CD4-positive, alpha-beta T cell treated with Interleukin-17A for 4 hours (primary cell): Measurements from ENCODE around the gene ZNF626.
"Not testable (repeated sequence)": the region's sequence is repeated elsewhere in the genome, so short reads cannot be mapped to it uniquely, and the experiment has no call there.

Source experiments
- DNase-seq: peaks from one replicate; pipeline ENCODE4 v3.0.0-alpha.2; 2020; ENCODE audit warnings: mixed read lengths

The ZNF626 gene

GRCh38 chr19:20661150-20661819 is at the start of gene ZNF626:
TSS of gene ZNF626 (minus strand) at chr19:20661571. CDS start at chr19:20661446, 125 bp downstream.
- DNase-seq = peak; percentile 92

- no peak for DNase-seq
Observed at GRCh38 chr19:20669263-20669662, 7.9 kb upstream of the ZNF626 start.

GRCh38 chr19:20667281-20667680 is 5.9 kb upstream of the ZNF626 start:
- no peak for DNase-seq

DNA sequence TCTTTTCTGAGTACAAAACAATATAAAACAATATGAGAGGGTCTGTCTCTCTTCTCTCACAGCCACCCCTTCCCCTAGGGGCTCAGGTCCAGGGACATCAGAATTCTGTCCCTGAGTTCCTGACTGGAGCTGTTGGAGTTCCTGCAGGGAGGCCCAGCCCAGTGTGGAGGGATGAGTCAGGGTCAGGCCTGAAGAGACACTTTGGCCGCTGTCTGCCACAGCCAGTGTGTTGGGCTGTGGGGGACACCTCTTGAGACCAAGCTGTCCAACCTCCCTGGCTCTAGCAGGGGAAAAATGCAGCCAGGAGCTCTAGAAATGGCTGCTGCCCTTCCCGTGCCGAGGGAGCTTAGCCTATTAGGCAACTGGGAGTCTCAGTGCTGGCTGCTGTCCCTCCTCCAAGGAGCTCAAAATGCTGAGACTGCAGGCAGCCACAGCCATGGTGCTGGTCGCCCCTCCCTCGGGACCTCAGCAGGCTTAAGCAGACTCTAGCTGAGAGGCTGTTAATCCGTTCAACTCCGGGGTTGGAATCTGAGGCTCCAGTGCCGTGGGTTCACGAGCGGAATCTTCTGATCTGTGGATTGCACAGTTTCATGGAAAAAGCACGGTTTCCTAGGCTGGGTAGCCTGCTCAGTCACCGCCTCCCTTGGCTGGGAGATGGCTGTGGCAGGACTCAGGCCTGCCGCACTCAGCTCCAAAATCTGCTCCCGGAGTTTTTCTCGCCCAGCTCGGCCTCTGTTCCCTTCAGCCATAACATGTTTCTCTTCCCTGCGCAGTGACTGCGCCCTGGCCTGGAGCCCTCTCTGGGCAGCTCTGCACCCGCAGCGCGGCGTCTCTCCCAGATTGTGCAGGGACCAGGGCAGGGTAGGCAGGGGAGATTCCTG is 3.8 kb upstream of the ZNF626 start:
- DNase-seq = no peak

- not testable (repeated sequence) for DNase-seq
Observed at GRCh38 chr19:20664475-20664874, 3.1 kb upstream of the ZNF626 start.

GRCh38 chr19:20662421-20663105 is 1.2 kb upstream of the ZNF626 start:
- no peak for DNase-seq

DNA sequence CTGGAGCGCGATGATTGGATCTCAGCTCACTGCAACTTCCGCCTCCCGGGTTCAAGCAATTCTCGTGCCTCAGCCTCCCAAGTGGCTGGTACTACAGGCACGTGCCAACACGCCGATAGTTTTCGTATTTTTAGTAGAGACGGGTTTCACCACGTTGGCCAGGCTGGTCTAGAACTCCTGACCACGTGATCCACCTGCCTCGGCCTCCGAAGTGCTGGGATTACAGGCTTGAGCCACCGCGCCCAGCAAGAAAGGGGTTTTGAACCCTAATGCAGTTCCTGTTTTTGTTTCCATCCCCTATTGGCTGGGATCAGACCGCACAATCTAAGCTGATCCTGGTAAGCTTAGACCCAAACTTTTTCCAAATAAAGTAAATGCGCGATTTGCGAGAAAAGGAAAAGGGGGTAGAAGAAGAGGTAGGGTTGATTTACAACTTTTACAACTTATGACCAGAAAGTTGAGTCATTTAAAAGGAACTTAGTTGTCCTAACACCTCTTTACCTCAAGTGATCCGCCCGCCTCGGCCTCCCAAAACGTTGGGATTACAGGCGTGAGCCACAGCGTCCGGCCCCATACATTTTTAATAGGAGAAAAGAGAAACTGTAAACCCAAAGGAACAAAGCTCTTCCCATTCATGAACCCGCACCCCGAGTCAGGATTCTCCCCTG is 764 bp downstream of the ZNF626 start:
- DNase-seq = no peak

- DNase-seq = no peak
Observed at GRCh38 chr19:20640545-20640944, 20.8 kb downstream of the ZNF626 start.

GRCh38 chr19:20640023-20640422 is 21.3 kb downstream of the ZNF626 start:
- no peak for DNase-seq

GRCh38 chr19:20624560-20624959 is 36.8 kb downstream of the ZNF626 start:
- not testable (repeated sequence) for DNase-seq

GRCh38 chr19:20616071-20616470 is 45.3 kb downstream of the ZNF626 start:
- no peak for DNase-seq

DNA sequence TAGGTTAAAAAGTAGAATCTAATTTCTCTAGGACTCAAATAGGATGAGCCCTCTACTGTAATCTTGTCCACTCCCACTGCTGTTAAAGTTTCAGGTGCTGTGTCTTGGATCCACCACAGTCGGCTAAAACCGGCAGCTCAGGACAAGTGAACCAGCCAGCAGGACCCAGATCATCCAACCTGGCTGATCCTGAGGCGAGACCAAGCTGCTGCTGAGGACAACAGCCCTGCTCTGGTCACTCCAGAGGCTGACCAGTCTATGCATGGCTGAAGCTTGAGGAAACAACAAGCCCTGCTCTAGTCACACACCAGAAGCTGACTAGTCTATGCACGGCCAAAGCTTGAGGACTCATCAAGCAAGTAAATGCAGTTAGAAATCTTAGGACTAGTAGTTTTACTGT is 46.4 kb downstream of the ZNF626 start:
- not testable (repeated sequence) for DNase-seq

- no peak for DNase-seq
Observed at GRCh38 chr19:20612711-20613316, 48.6 kb downstream of the ZNF626 start.

- DNase-seq = no peak
Observed at GRCh38 chr19:20611866-20612265, 49.5 kb downstream of the ZNF626 start.

GRCh38 chr19:20607943-20608342 is 53.4 kb downstream of the ZNF626 start:
- no peak for DNase-seq
